MM.1S (cell line): ENCODE data around the gene SWAP70.

Source experiments
- CTCF ChIP-seq: fragments of 300-600 bp; sonication (generic); IDR thresholded peaks from 2 replicates; pipeline ENCODE4 v1.5.1; 2016; ENCODE audit warnings: antibody characterized with exemption, low read length, mixed read lengths
- EZH2 ChIP-seq: fragments of 300-600 bp; sonication (generic); optimal IDR thresholded peaks from 2 replicates; pipeline ENCODE3; 2017; ENCODE audit warnings: low read depth, mild to moderate bottlenecking, antibody characterized with exemption, low read length, mixed read lengths

GRCh38 chr11:9675691-9676090 lies 11.8 kb downstream of the SWAP70 start:
- TF ChIP-seq CTCF (no peak), EZH2 (no peak)
